ENCODE results near the gene CYGB.
"Not testable (repeated sequence)": the region's sequence is repeated elsewhere in the genome, so short reads cannot be mapped to it uniquely, and the experiment has no call there.

The CYGB gene

GRCh38 chr17:76508472-76509063 is 28.9 kb downstream of the CYGB start:
- TF ChIP-seq ZNF121 (tag by site-specific recombination; IDR thresholded peaks at IDR 0.05): peak; percentile 88
- not testable (repeated sequence) for H3K4me1 ChIP-seq (ENCODE audit: control insufficient read depth, insufficient read depth, low read length); H3K9me3 ChIP-seq (ENCODE audit: control insufficient read depth, insufficient read depth, low read depth, low read length); H3K36me3 ChIP-seq (ENCODE audit: control insufficient read depth in 2 of 2, insufficient read depth in 1 of 2, low read length in 2 of 2); H3K4me3 ChIP-seq (ENCODE audit: low read depth, low read length); H3K27ac ChIP-seq (ENCODE audit: extremely low read depth, low read depth, low read length)
- CTCF ChIA-PET: interaction anchor here (1.4 to 8.4 kb wide), 10 partner anchors 10 to 206 kb away, joined by 5 to 187 read pairs (median 20); partner anchors contain the start of gene AANAT
- POLR2A ChIA-PET: interaction anchor here (0.9 kb wide), 1 partner anchor 264 kb away, joined by 5 read pairs; no protein-coding TSS in a partner anchor

- H3K36me3 ChIP-seq (ENCODE audit: control insufficient read depth in 2 of 2, insufficient read depth in 1 of 2, low read length in 2 of 2): no peaks in the 10 kb centered on the region
- H3K9me3 ChIP-seq (ENCODE audit: control insufficient read depth, insufficient read depth, low read depth, low read length): no peaks in the 10 kb centered on the region
- peaks cover 3% of the 10 kb centered on the region; the same call in 1 of the 2 replicates for H3K4me1 ChIP-seq (ENCODE audit: control insufficient read depth, insufficient read depth, low read length)
- ChIA-PET POLR2A (interaction anchor here (0.8 to 1.0 kb wide), 2 partner anchors 23 to 50 kb away, joined by 3 read pairs; no protein-coding TSS in a partner anchor), CTCF (interaction anchor here (0.6 to 8.4 kb wide), 46 partner anchors 9 to 1655 kb away, joined by 3 to 187 read pairs (median 4); partner anchors contain the start of gene AANAT)
- no peak overlapping the region for H3K4me3 ChIP-seq (ENCODE audit: low read depth, low read length)
- no peak overlapping the region for H3K27ac ChIP-seq (ENCODE audit: extremely low read depth, low read depth, low read length)
- TF ChIP-seq ZBTB10 (tag by site-specific recombination; IDR thresholded peaks at IDR 0.05) (0 out of 2 replicates have a peak, but pooled peaks have one; percentile 53), TSHZ1 (tag by site-specific recombination; IDR thresholded peaks at IDR 0.05; ENCODE audit: borderline replicate concordance) (no peak), GLIS2 (tag by site-specific recombination; IDR thresholded peaks at IDR 0.05) (peak; percentile 42), ZNF18 (tag by site-specific recombination; IDR thresholded peaks at IDR 0.05) (no peak), AEBP2 (tag by site-specific recombination; IDR thresholded peaks at IDR 0.05; ENCODE audit: borderline replicate concordance) (no peak), ZNF514 (tag by site-specific recombination; IDR thresholded peaks at IDR 0.05) (no peak), ZNF26 (tag by site-specific recombination; IDR thresholded peaks at IDR 0.05) (no peak), CTCF (tag by site-specific recombination; IDR thresholded peaks at IDR 0.05) (peak; percentile 95), ZNF521 (tag by site-specific recombination; IDR thresholded peaks at IDR 0.05) (no peak), ZNF311 (tag by site-specific recombination; IDR thresholded peaks at IDR 0.05; ENCODE audit: borderline replicate concordance) (no peak), ZFP37 (tag by site-specific recombination; IDR thresholded peaks at IDR 0.05) (no peak), ZNF791 (tag by site-specific recombination; IDR thresholded peaks at IDR 0.05) (no peak), ZNF121 (tag by site-specific recombination; IDR thresholded peaks at IDR 0.05) (no peak), ZFP69B (tag by site-specific recombination; IDR thresholded peaks at IDR 0.05) (peak; percentile 96), ZNF398 (tag by site-specific recombination; IDR thresholded peaks at IDR 0.05) (no peak)
These were observed 30.8 kb downstream of the CYGB start for GRCh38 chr17:76506408-76507345.
